ENCODE results near the gene STAG2.

GRCh38 chrX:123988423-123989111 lies 27.1 kb downstream of the STAG2 start:
- TF ChIP-seq CTCF (IDR thresholded peaks at IDR 0.05) (no peak), EP300 (IDR thresholded peaks at IDR 0.05) (no peak), POLR2A (IDR thresholded peaks at IDR 0.05) (no peak), POLR2AphosphoS5 (IDR thresholded peaks at IDR 0.05) (no peak)

All from upper lobe of left lung (tissue), 4 donors.